IMR-90 (cell line): Measurements from ENCODE around the gene TPSAB1. TPM values are rescaled to one million over a fixed set of nuclear protein-coding genes. Genes with fewer than 3 reads are reported as not detected.

Experiments
- ATAC-seq: fragments of 200-7000 bp; cut with Tn5 transposase; 2 replicates; pipeline ENCODE4 v1.9.1; 2020; ENCODE audit warnings: low read depth, mild to moderate bottlenecking, moderate library complexity
- BruUV-seq: library from RNA; stranded (reverse); fragments of 400-500 nt; replicated peaks from 2 replicates; lab custom pipeline; 2021; lab: Mats Ljungman, UMichigan
- CTCF ChIA-PET: fragments of 300-600 bp; formaldehyde crosslinking; extraction: SDS; loops from one replicate; lab custom pipeline; 2021; ENCODE audit warnings: antibody characterized with exemption; lab: Yijun Ruan, JAX
- POLR2A ChIA-PET: fragments of 300-600 bp; sonication (Branson Sonifier 250); formaldehyde crosslinking; loops from one replicate; lab custom pipeline; 2022; ENCODE audit warnings: antibody characterized with exemption; ENCODE audit not compliant: unreplicated experiment; lab: Charles Lee
- DNase-seq: peaks from one replicate; pipeline ENCODE4 v3.0.0; 2013
- H2AFZ ChIP-seq: replicated peaks from 2 replicates; pipeline ENCODE3; 2013; ENCODE audit warnings: low read length, mild to moderate bottlenecking; ENCODE audit not compliant: poor library complexity
- H2AK5ac ChIP-seq: 2 replicates; pipeline ENCODE4 v1.6.1; 2013; ENCODE audit warnings: low read depth, low read length, inconsistent platforms
- H2AK9ac ChIP-seq: replicated peaks from 2 replicates; pipeline ENCODE3; 2013; ENCODE audit warnings: mild to moderate bottlenecking, low read depth, low read length, moderate library complexity; ENCODE audit not compliant: poor library complexity
- H2BK120ac ChIP-seq: 2 replicates; pipeline ENCODE4 v1.6.1; 2013; ENCODE audit warnings: low read depth, low read length, inconsistent platforms
- H2BK15ac ChIP-seq: 3 replicates; pipeline ENCODE4 v1.6.1; 2013; ENCODE audit warnings: low read depth, low read length, inconsistent platforms
- H2BK20ac ChIP-seq: 2 replicates; pipeline ENCODE4 v1.6.1; 2013; ENCODE audit warnings: low read depth, mild to moderate bottlenecking, inconsistent platforms, low read length, moderate library complexity
- H2BK5ac ChIP-seq: 2 replicates; pipeline ENCODE4 v1.6.1; 2013; ENCODE audit warnings: mild to moderate bottlenecking, low read depth, low read length, inconsistent platforms; ENCODE audit not compliant: poor library complexity, severe bottlenecking
- H3K14ac ChIP-seq: replicated peaks from 2 replicates; pipeline ENCODE4 v1.6.1; 2013; ENCODE audit warnings: low read depth, low read length, inconsistent platforms
- H3K18ac ChIP-seq: 2 replicates; pipeline ENCODE4 v1.6.1; 2013; ENCODE audit warnings: low read depth, low read length, control low read depth
- H3K23ac ChIP-seq: 2 replicates; pipeline ENCODE4 v1.6.1; 2013; ENCODE audit warnings: low read depth, low read length, inconsistent platforms
- H3K27ac ChIP-seq: 2 replicates; pipeline ENCODE4 v1.5.1; 2013; ENCODE audit warnings: mild to moderate bottlenecking, control low read depth, low read length; ENCODE audit not compliant: insufficient read depth
- H3K27me3 ChIP-seq: 2 replicates; pipeline ENCODE4 v1.6.1; 2013; ENCODE audit warnings: low read length; ENCODE audit not compliant: control insufficient read depth, insufficient read depth
- H3K36me3 ChIP-seq: 2 replicates; pipeline ENCODE4 v1.6.1; 2013; ENCODE audit warnings: low read length, mixed read lengths; ENCODE audit not compliant: control insufficient read depth, insufficient read depth
- H3K4ac ChIP-seq: 2 replicates; pipeline ENCODE4 v1.6.1; 2013; ENCODE audit warnings: low read depth, low read length, inconsistent platforms
- H3K4me1 ChIP-seq: 2 replicates; pipeline ENCODE4 v1.6.1; 2013; ENCODE audit warnings: low read length, mixed read lengths; ENCODE audit not compliant: control insufficient read depth, insufficient read depth
- H3K4me2 ChIP-seq: 2 replicates; pipeline ENCODE4 v1.6.1; 2013; ENCODE audit warnings: low read depth, mild to moderate bottlenecking, control low read depth, low read length, moderate library complexity
- H3K4me3 ChIP-seq: 2 replicates; pipeline ENCODE4 v1.5.1; 2013; ENCODE audit warnings: low read depth, mild to moderate bottlenecking, control low read depth, low read length, moderate library complexity; ENCODE audit not compliant: insufficient read depth
- H3K56ac ChIP-seq: 2 replicates; pipeline ENCODE4 v1.6.1; 2013; ENCODE audit warnings: low read length, inconsistent platforms; ENCODE audit not compliant: insufficient read depth; ENCODE audit errors: extremely low read depth
- H3K79me1 ChIP-seq, 2 experiments: 2 replicates each; pipeline ENCODE4 v1.6.1; 2013; ENCODE audit warnings: low read length in 2 of 2, inconsistent platforms in 1 of 2, low read depth in 1 of 2
- H3K9ac ChIP-seq: 2 replicates; pipeline ENCODE4 v1.6.1; 2013; ENCODE audit warnings: low read depth, low read length, control low read depth
- H3K9me1 ChIP-seq: 2 replicates; pipeline ENCODE4 v1.6.1; 2013; ENCODE audit warnings: low read length, inconsistent platforms; ENCODE audit not compliant: insufficient read depth
- H3K9me3 ChIP-seq: 2 replicates; pipeline ENCODE4 v1.6.1; 2013; ENCODE audit warnings: low read length; ENCODE audit not compliant: control insufficient read depth, insufficient read depth
- H4K20me1 ChIP-seq: 2 replicates; pipeline ENCODE4 v1.6.1; 2013; ENCODE audit warnings: low read length, inconsistent platforms; ENCODE audit not compliant: insufficient read depth
- H4K5ac ChIP-seq: 2 replicates; pipeline ENCODE4 v1.6.1; 2013; ENCODE audit warnings: mild to moderate bottlenecking, low read depth, low read length, control low read depth
- H4K8ac ChIP-seq, 2 experiments: 2 replicates each; pipeline ENCODE4 v1.6.1; 2013; ENCODE audit warnings: low read depth in 2 of 2, low read length in 2 of 2, control low read depth in 1 of 2, inconsistent platforms in 1 of 2
- H4K91ac ChIP-seq: 2 replicates; pipeline ENCODE4 v1.6.1; 2013; ENCODE audit warnings: low read depth, low read length, inconsistent platforms; ENCODE audit not compliant: insufficient read depth
- BHLHE40 ChIP-seq: fragments of 150-350 bp; IDR thresholded peaks from 2 replicates; pipeline ENCODE4 v1.6.1; 2016; ENCODE audit warnings: mild to moderate bottlenecking, low read depth, low read length
- CEBPB ChIP-seq: IDR thresholded peaks from 2 replicates; pipeline ENCODE4 v1.6.1; 2012; ENCODE audit warnings: low read depth, low read length, improper control_type of control experiment
- CHD1 ChIP-seq: IDR thresholded peaks from 2 replicates; pipeline ENCODE4 v1.6.1; 2012; ENCODE audit warnings: low read depth, low read length, improper control_type of control experiment
- ELK1 ChIP-seq: fragments of 150-350 bp; IDR thresholded peaks from 2 replicates; pipeline ENCODE4 v1.6.1; 2016; ENCODE audit warnings: low read depth, mild to moderate bottlenecking, low read length, moderate library complexity, borderline replicate concordance
- FOS ChIP-seq: fragments of 150-350 bp; IDR thresholded peaks from 2 replicates; pipeline ENCODE4 v1.6.1; 2016; ENCODE audit warnings: low read depth, low read length
- MAFK ChIP-seq: IDR thresholded peaks from 2 replicates; pipeline ENCODE4 v1.6.1; 2012; ENCODE audit warnings: low read depth, low read length, improper control_type of control experiment
- MAZ ChIP-seq: IDR thresholded peaks from 2 replicates; pipeline ENCODE4 v1.6.1; 2012; ENCODE audit warnings: low read depth, mild to moderate bottlenecking, low read length, improper control_type of control experiment, moderate library complexity, borderline replicate concordance
- MXI1 ChIP-seq: IDR thresholded peaks from 2 replicates; pipeline ENCODE4 v1.6.1; 2012; ENCODE audit warnings: low read depth, mild to moderate bottlenecking, low read length, moderate library complexity, borderline replicate concordance
- NFE2L2 ChIP-seq: fragments of 150-350 bp; IDR thresholded peaks from 2 replicates; pipeline ENCODE4 v1.6.1; 2016; ENCODE audit warnings: low read depth, mild to moderate bottlenecking, low read length
- POLR2A ChIP-seq: IDR thresholded peaks from 2 replicates; pipeline ENCODE4 v1.6.1; 2012; ENCODE audit warnings: mild to moderate bottlenecking, low read depth, low read length
- RAD21 ChIP-seq: IDR thresholded peaks from 2 replicates; pipeline ENCODE4 v1.6.1; 2012; ENCODE audit warnings: low read length, improper control_type of control experiment
- RCOR1 ChIP-seq: IDR thresholded peaks from 2 replicates; pipeline ENCODE4 v1.6.1; 2012; ENCODE audit warnings: mild to moderate bottlenecking, low read length, improper control_type of control experiment; ENCODE audit not compliant: insufficient replicate concordance
- RFX5 ChIP-seq: IDR thresholded peaks from 2 replicates; pipeline ENCODE4 v1.8.0; 2012; ENCODE audit warnings: low read depth, mild to moderate bottlenecking, low read length, moderate library complexity
- SMC3 ChIP-seq: fragments of 150-350 bp; IDR thresholded peaks from 2 replicates; pipeline ENCODE4 v1.6.1; 2016; ENCODE audit warnings: low read depth, mild to moderate bottlenecking, antibody characterized with exemption, low read length, moderate library complexity
- USF2 ChIP-seq: fragments of 150-350 bp; IDR thresholded peaks from 2 replicates; pipeline ENCODE4 v1.6.1; 2017; ENCODE audit warnings: mild to moderate bottlenecking, antibody characterized with exemption, low read length, low read depth
- WGBS, 2 experiments: methylation state at CpG; one replicate each; pipeline versions ENCODE4 v1.1.5 to v1.1.7; 2013; ENCODE audit warnings: missing lambda C conversion rate in 2 of 2; ENCODE audit not compliant: insufficient read length in 1 of 2; ENCODE audit errors: extremely low coverage in 2 of 2; 5-methylcytosine and 5-hydroxymethylcytosine counted together
- dilution Hi-C: fragments of 300-500 bp; cut with HindIII; formaldehyde crosslinking; loops from one replicate; pipeline ENCODE4 v1.14.3; 2018; ENCODE audit warnings: low sequenced_read_pairs; ENCODE audit not compliant: unreplicated experiment
- in situ Hi-C: fragments of 300-500 bp; cut with MboI; formaldehyde crosslinking; loops from 3 replicates; pipeline ENCODE4 v1.14.3; 2019; ENCODE audit warnings: low sequenced_read_pairs, inconsistent platforms, mixed read lengths
- intact Hi-C: fragments of 100-400 bp; cut with micrococcal nuclease; formaldehyde crosslinking; loops from 2 replicates; pipeline ENCODE4 v1.10.0; 2022
- polyA plus RNA-seq, 3 experiments: library from polyadenylated mRNA; depleted of rRNA; stranded (reverse); fragments of >200 nt; gene quantifications; 2 replicates each; pipeline ENCODE4 v1.2.3, GENCODE V29; 2012; ENCODE audit warnings: low replicate concordance in 1 of 3
- total RNA-seq: library from RNA; depleted of rRNA; stranded (reverse); fragments of >200 nt; gene quantifications from 2 replicates; pipeline ENCODE4 v1.2.3, GENCODE V29; 2012
- TF ChIP-seq, protein P1 (sequence below): conservative IDR thresholded peaks from 2 replicates; pipeline ENCODE4 v1.5.1; 2012; ENCODE audit warnings: mild to moderate bottlenecking, low read depth, low read length, improper control_type of control experiment

Gene TPSAB1
- total and polyA plus RNA-seq, 2 of the 4 experiments (the other 2 are of a cell fraction): not detected

DNA sequence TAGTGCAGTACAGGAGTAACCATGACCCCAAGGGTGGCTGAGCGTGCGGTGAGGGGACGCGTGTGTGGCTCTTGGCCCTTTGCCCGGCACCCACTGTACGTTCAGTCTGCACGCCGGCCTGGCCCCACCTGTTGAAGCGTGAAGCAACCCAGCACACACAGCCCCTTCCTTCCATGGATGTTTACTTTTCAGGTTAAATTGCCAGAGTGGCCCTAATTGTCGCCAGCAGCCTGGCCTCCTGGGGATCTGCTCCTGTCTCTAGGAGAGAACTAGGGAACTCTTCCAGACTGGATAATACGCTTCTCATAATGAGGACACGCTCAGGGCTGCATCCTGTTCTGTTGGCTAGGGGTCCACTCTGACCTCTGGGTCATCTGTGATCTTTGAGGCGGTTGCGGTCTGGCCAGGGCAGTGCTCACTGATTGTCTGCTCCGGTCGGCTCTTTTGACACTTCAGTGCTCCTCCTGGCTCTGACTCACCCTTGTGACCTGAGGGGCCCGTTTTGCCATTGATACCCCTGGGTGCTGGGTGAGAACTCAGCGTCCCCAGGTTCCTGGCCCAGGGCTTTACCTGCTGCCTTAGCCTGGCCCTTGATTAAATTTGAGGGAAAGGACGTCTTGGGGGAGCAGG, 43.2 kb upstream of the TPSAB1 start:
- Histone ChIP-seq H2BK5ac (no peak overlapping the region), H2BK15ac (no peak overlapping the region), H3K4ac (no peak overlapping the region), H2AK9ac (no peak overlapping the region), H3K36me3 (no peaks in the 10 kb centered on the region; the same call in 1 of the 2 replicates), H4K5ac (no peak overlapping the region), H2AK5ac (no peak overlapping the region), H3K79me1 (no peaks in the 10 kb centered on the region), H3K9me1 (no peaks in the 10 kb centered on the region), H3K4me1 (no peaks in the 10 kb centered on the region), H2AFZ (no peak overlapping the region), H4K8ac (no peak overlapping the region), H4K20me1 (peaks cover 11% of the 10 kb centered on the region), H3K4me2 (no peak overlapping the region), H3K56ac (no peak overlapping the region), H3K9me3 (no peaks in the 10 kb centered on the region), H3K27ac (no peak overlapping the region), H3K9ac (no peak overlapping the region), H4K91ac (no peak overlapping the region), H3K18ac (no peak overlapping the region), H3K27me3 (no peaks in the 10 kb centered on the region), H3K23ac (no peak overlapping the region), H3K4me3 (no peak overlapping the region), H2BK20ac (no peak overlapping the region), H2BK120ac (no peak overlapping the region), H3K14ac (no peak overlapping the region)
- TF ChIP-seq SMC3 (no peak), BHLHE40 (no peak), CHD1 (no peak), USF2 (no peak), FOS (no peak), RCOR1 (no peak), RFX5 (no peak), MXI1 (no peak), NFE2L2 (no peak), MAFK (no peak), RAD21 (no peak), ELK1 (no peak), POLR2A (no peak), MAZ (no peak), CEBPB (no peak)
- TF ChIP-seq, protein P1, sequence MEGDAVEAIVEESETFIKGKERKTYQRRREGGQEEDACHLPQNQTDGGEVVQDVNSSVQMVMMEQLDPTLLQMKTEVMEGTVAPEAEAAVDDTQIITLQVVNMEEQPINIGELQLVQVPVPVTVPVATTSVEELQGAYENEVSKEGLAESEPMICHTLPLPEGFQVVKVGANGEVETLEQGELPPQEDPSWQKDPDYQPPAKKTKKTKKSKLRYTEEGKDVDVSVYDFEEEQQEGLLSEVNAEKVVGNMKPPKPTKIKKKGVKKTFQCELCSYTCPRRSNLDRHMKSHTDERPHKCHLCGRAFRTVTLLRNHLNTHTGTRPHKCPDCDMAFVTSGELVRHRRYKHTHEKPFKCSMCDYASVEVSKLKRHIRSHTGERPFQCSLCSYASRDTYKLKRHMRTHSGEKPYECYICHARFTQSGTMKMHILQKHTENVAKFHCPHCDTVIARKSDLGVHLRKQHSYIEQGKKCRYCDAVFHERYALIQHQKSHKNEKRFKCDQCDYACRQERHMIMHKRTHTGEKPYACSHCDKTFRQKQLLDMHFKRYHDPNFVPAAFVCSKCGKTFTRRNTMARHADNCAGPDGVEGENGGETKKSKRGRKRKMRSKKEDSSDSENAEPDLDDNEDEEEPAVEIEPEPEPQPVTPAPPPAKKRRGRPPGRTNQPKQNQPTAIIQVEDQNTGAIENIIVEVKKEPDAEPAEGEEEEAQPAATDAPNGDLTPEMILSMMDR: no peak
- in situ Hi-C loops: loop anchor here (5.0 kb wide), 1 partner anchor 85 kb away; no protein-coding TSS in a partner anchor
- intact Hi-C loops: no loop called here
- dilution Hi-C loops: no loop called here
- ChIA-PET POLR2A (no interaction called here), CTCF (no interaction called here)
- ATAC-seq: no peak
- BruUV-seq: no TSS peak
- no peak for DNase-seq
- WGBS, 2 experiments: 80% methylated on average over 15 of the region's 19 CpGs; no CpG with 5 or more reads in 1 of the 2 experiments
